ENCODE data around the gene SALL1. TPM values are rescaled to one million over a fixed set of nuclear protein-coding genes. Genes with fewer than 3 reads are reported as not detected.

The SALL1 gene
- polyA plus RNA-seq, 1 donor (not counting 4 experiments of a cell fraction or from before 2014, with no cell fraction given) = not detected

DNA sequence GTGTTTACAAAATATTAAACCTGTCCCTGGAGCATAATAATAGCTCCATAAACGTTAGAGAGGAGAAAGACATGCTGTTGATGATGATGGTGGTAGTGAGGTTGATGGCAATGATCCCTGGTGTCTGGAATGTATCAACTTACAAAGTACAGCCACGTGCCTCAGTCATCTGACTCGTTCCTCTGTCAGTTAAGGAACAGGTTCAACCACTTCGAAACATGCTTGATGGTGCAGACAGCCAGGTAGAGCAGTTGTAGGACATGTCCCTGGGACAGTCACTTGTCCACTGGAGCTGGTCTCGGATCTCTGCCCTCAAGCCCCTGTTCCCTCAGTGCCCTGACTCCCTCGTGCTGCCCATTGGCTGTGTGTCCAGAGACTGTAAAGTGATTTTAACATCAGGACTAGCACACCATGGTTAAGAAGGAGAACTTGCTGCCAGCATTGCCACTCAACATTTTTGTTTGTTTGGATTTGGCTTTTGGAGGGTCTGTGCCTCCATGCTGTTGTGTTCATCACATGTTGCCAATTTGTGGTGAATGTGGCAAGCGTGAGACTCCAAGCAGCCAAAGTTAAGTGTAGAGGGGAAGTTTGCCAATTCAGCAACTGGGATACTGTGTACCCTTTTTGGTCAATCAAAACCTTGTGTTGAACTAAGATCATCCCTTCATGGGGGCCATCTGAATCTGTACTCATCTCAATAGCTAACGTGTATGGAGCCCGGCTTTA, 16.3 kb upstream of the SALL1 start:
- H2AFZ ChIP-seq (ENCODE audit: control insufficient read depth, low read length) = no peak overlapping the region
- DNase-seq (ENCODE audit: low read depth, low spot score) = no peak
- H3K27me3 ChIP-seq (ENCODE audit: control insufficient read depth, extremely low read depth, insufficient read depth, low read length) = no peaks in the 10 kb centered on the region
- no peaks in the 10 kb centered on the region for H3K9me1 ChIP-seq (ENCODE audit: control insufficient read depth, extremely low read depth, insufficient read depth, low read length)
- no peaks in the 10 kb centered on the region for H3K4me1 ChIP-seq (ENCODE audit: control insufficient read depth, extremely low read depth, insufficient read depth, low read length)
- no peak overlapping the region for H3K4me3 ChIP-seq (ENCODE audit: control insufficient read depth in 2 of 3, extremely low read depth in 1 of 3, insufficient read depth in 2 of 3, low read depth in 1 of 3, low read length in 3 of 3)
- no peak overlapping the region for H3K27ac ChIP-seq (ENCODE audit: control insufficient read depth, insufficient read depth, low read length)
- H3K9ac ChIP-seq (ENCODE audit: control insufficient read depth, extremely low read depth, insufficient read depth, low read length) = no peak overlapping the region
- no peak for FAIRE-seq
- no peaks in the 10 kb centered on the region for H3K9me3 ChIP-seq (ENCODE audit: control insufficient read depth, low read depth, low read length)
- no peaks in the 10 kb centered on the region for H3K79me2 ChIP-seq (ENCODE audit: control insufficient read depth, insufficient read depth, low read length)
- H3K36me3 ChIP-seq (ENCODE audit: control insufficient read depth in 2 of 2, extremely low read depth in 1 of 2, insufficient read depth in 2 of 2, low read length in 2 of 2) = no peaks in the 10 kb centered on the region
- H4K20me1 ChIP-seq (ENCODE audit: control insufficient read depth, extremely low read depth, insufficient read depth, low read length) = no peaks in the 10 kb centered on the region
- dilution Hi-C loops (cut with MboI; ENCODE audit: extremely low pct_ligation_motif_present, low sequenced_read_pairs) = no loop called here
- no peak overlapping the region for H3K4me2 ChIP-seq (ENCODE audit: control insufficient read depth, extremely low read depth, insufficient read depth, low read depth, low read length)
- TF ChIP-seq EZH2 (IDR thresholded peaks at IDR 0.05; ENCODE audit: low read length) = no peak
- TF ChIP-seq, protein P1, sequence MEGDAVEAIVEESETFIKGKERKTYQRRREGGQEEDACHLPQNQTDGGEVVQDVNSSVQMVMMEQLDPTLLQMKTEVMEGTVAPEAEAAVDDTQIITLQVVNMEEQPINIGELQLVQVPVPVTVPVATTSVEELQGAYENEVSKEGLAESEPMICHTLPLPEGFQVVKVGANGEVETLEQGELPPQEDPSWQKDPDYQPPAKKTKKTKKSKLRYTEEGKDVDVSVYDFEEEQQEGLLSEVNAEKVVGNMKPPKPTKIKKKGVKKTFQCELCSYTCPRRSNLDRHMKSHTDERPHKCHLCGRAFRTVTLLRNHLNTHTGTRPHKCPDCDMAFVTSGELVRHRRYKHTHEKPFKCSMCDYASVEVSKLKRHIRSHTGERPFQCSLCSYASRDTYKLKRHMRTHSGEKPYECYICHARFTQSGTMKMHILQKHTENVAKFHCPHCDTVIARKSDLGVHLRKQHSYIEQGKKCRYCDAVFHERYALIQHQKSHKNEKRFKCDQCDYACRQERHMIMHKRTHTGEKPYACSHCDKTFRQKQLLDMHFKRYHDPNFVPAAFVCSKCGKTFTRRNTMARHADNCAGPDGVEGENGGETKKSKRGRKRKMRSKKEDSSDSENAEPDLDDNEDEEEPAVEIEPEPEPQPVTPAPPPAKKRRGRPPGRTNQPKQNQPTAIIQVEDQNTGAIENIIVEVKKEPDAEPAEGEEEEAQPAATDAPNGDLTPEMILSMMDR (optimal IDR thresholded peaks at IDR 0.05 in 1 of 3, IDR thresholded peaks at IDR 0.05 in 1 of 3, conservative IDR thresholded peaks at IDR 0.05 in 1 of 3; ENCODE audit: extremely low read depth in 1 of 3, insufficient read depth in 2 of 3, low read length in 3 of 3) = no peak

DNA sequence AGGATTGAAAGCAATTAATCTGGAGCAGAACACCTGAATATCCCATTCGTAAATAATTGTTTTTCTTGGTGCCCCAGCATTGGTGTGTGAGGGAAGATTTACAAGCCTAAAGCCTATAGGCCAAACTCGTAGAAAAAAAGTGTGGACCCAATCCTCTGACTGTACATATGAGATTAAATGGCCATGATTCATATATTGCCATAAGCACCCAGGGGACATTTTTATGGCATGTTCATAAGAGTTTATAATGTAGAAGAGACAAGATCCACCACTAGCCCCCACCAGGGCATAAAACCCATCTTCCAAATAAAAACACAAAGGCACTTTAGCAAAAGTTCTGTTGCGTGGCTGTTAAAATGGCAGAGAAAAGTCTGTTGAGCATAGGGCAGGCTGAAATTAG, 15.5 kb upstream of the SALL1 start:
- no peaks in the 10 kb centered on the region for H3K27me3 ChIP-seq (ENCODE audit: control insufficient read depth, extremely low read depth, insufficient read depth, low read length)
- no peak for FAIRE-seq
- no peaks in the 10 kb centered on the region for H3K9me3 ChIP-seq (ENCODE audit: control insufficient read depth, low read depth, low read length)
- no peaks in the 10 kb centered on the region for H4K20me1 ChIP-seq (ENCODE audit: control insufficient read depth, extremely low read depth, insufficient read depth, low read length)
- H3K79me2 ChIP-seq (ENCODE audit: control insufficient read depth, insufficient read depth, low read length) = no peaks in the 10 kb centered on the region
- dilution Hi-C loops (cut with MboI; ENCODE audit: extremely low pct_ligation_motif_present, low sequenced_read_pairs) = no loop called here
- H3K36me3 ChIP-seq (ENCODE audit: control insufficient read depth in 2 of 2, extremely low read depth in 1 of 2, insufficient read depth in 2 of 2, low read length in 2 of 2) = no peaks in the 10 kb centered on the region
- no peak overlapping the region for H3K4me2 ChIP-seq (ENCODE audit: control insufficient read depth, extremely low read depth, insufficient read depth, low read depth, low read length)
- H3K9ac ChIP-seq (ENCODE audit: control insufficient read depth, extremely low read depth, insufficient read depth, low read length) = no peak overlapping the region
- TF ChIP-seq, protein P1 (optimal IDR thresholded peaks at IDR 0.05 in 1 of 3, IDR thresholded peaks at IDR 0.05 in 1 of 3, conservative IDR thresholded peaks at IDR 0.05 in 1 of 3; ENCODE audit: extremely low read depth in 1 of 3, insufficient read depth in 2 of 3, low read length in 3 of 3) = no peak
- TF ChIP-seq EZH2 (IDR thresholded peaks at IDR 0.05; ENCODE audit: low read length) = no peak
- no peak overlapping the region for H3K27ac ChIP-seq (ENCODE audit: control insufficient read depth, insufficient read depth, low read length)
- H3K4me3 ChIP-seq (ENCODE audit: control insufficient read depth in 2 of 3, extremely low read depth in 1 of 3, insufficient read depth in 2 of 3, low read depth in 1 of 3, low read length in 3 of 3) = no peak overlapping the region
- no peak for DNase-seq (ENCODE audit: low read depth, low spot score)
- H2AFZ ChIP-seq (ENCODE audit: control insufficient read depth, low read length) = no peak overlapping the region
- H3K9me1 ChIP-seq (ENCODE audit: control insufficient read depth, extremely low read depth, insufficient read depth, low read length) = no peaks in the 10 kb centered on the region
- no peaks in the 10 kb centered on the region for H3K4me1 ChIP-seq (ENCODE audit: control insufficient read depth, extremely low read depth, insufficient read depth, low read length)
